ENCODE data around the gene UBA5. TPM values are rescaled to one million over a fixed set of nuclear protein-coding genes. Genes with fewer than 3 reads are reported as not detected.

Gene UBA5
- total RNA-seq, 4 donors from 2014 or later, result 44.8 to 53.1 (median 47.8) TPM

DNA sequence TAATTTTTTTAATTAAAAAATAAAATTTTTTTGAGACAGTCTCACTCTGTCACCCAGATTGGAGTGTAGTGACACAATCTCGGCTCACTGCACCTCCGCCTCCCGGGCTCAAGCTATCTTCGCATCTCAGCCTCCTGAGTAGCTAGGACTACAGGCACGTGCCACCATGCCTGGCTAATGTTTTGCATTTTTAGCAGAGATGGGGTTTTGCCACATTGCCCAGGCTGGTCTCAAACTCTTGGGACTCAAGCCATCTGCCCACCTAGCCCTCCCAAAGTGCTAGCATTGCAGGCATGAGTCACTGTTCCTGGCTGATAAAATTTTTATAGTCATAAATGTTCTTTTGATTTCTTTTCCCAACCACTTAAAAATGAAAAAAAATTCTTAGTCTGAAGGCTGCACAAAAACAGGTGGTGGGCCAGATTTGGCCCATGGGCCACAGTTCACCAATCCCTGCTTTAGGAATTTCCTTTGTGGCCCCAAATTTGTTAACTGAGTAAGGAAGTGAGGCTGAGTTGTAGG lies 9.2 kb downstream of the UBA5 start:
- Histone ChIP-seq H3K27ac (no peak overlapping the region), H3K36me3 (peaks cover 0 to 43% (median 0%) of the 10 kb centered on the region in 3 donors), H3K4me3 (no peak overlapping the region), H3K27me3 (no peaks in the 10 kb centered on the region), H3K9me3 (no peaks in the 10 kb centered on the region), H3K4me1 (no peaks in the 10 kb centered on the region)
- no peak for TF ChIP-seq POLR2A (IDR thresholded peaks at IDR 0.05)
- no peak for TF ChIP-seq CTCF (IDR thresholded peaks at IDR 0.05)
- DNase-seq, result no peak

- no peaks in the 10 kb centered on the region for H3K4me1 ChIP-seq
Measured at GRCh38 chr3:132675408-132675807, 15.3 kb downstream of the UBA5 start.

DNA sequence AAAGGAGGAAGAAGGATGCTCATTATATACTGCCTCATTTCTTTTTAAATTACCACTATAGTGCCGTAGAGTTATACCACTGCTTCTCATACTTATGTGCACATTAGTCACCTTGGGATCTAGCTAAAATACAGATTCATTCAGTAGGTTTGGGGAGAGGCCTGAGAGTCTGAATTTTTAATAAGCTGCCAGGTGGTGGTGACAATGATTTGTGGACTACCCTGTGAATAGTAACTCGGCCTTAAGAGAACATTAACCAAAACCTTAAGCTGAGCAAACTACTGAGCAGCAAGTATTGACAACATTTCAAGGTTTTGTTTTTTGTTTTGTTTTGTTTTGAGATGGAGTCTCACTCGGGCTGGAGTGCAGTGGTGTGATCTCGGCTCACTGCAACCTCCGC lies 19.8 kb downstream of the UBA5 start:
- no peaks in the 10 kb centered on the region for H3K9me3 ChIP-seq
- TF ChIP-seq CTCF (IDR thresholded peaks at IDR 0.05), result no peak
- no peak for TF ChIP-seq POLR2A (IDR thresholded peaks at IDR 0.05)
- H3K36me3 ChIP-seq, result peaks cover 0 to 84% (median 0%) of the 10 kb centered on the region in 3 donors
- DNase-seq, result no peak
- no peak overlapping the region for H3K4me3 ChIP-seq
- no peaks in the 10 kb centered on the region for H3K27me3 ChIP-seq
- no peaks in the 10 kb centered on the region for H3K4me1 ChIP-seq
- no peak overlapping the region for H3K27ac ChIP-seq

More at GRCh38 chr3:132675408-132675807, 15.3 kb downstream of the UBA5 start:
- no peak for DNase-seq
- Histone ChIP-seq H3K4me3 (no peak overlapping the region), H3K9me3 (no peaks in the 10 kb centered on the region), H3K27ac (no peak overlapping the region), H3K27me3 (no peaks in the 10 kb centered on the region), H3K36me3 (peaks cover 0 to 87% (median 0%) of the 10 kb centered on the region in 3 donors)
- TF ChIP-seq POLR2A (IDR thresholded peaks at IDR 0.05), result no peak
- no peak for TF ChIP-seq CTCF (IDR thresholded peaks at IDR 0.05)

GRCh38 chr3:132681421-132681820 lies 21.3 kb downstream of the UBA5 start:
- peaks cover 0 to 84% (median 0%) of the 10 kb centered on the region in 3 donors for H3K36me3 ChIP-seq
- no peak for TF ChIP-seq CTCF (IDR thresholded peaks at IDR 0.05)
- TF ChIP-seq POLR2A (IDR thresholded peaks at IDR 0.05), result no peak
- H3K9me3 ChIP-seq, result no peaks in the 10 kb centered on the region
- H3K4me3 ChIP-seq, result no peak overlapping the region
- no peaks in the 10 kb centered on the region for H3K27me3 ChIP-seq
- no peak for DNase-seq
- H3K27ac ChIP-seq, result no peak overlapping the region
- H3K4me1 ChIP-seq, result no peaks in the 10 kb centered on the region

- Histone ChIP-seq H3K4me1 (no peaks in the 10 kb centered on the region), H3K36me3 (peaks cover 0 to 83% (median 0%) of the 10 kb centered on the region in 3 donors), H3K27ac (no peak overlapping the region), H3K4me3 (no peak overlapping the region), H3K9me3 (no peaks in the 10 kb centered on the region), H3K27me3 (no peaks in the 10 kb centered on the region)
- TF ChIP-seq POLR2A (IDR thresholded peaks at IDR 0.05) (no peak), CTCF (IDR thresholded peaks at IDR 0.05) (no peak)
- no peak for DNase-seq
Measured at GRCh38 chr3:132682201-132682600, 22.1 kb downstream of the UBA5 start.

DNA sequence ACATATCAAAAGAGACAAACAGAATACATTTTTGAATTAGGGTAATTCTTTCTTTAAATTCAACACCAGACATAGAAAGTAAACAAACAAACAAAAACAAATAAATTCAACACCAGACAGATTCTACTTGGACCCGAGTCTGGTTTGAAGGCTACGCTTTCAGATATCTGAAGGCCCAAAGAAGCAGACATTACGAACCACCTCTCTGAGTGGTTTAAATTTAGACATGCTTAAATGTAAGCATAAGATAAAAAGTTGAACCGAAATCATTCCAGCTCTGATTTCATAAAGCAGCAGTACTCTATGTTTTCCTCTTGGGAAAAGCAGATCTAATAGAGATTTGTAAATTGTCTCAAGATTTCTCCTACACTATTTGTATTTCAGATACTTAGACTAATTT lies 29.9 kb downstream of the UBA5 start:
- Histone ChIP-seq H3K9me3 (no peaks in the 10 kb centered on the region), H3K27ac (no peak overlapping the region), H3K4me3 (no peak overlapping the region), H3K4me1 (no peaks in the 10 kb centered on the region), H3K27me3 (no peaks in the 10 kb centered on the region), H3K36me3 (peaks cover 0 to 85% (median 0%) of the 10 kb centered on the region in 3 donors)
- TF ChIP-seq CTCF (IDR thresholded peaks at IDR 0.05) (no peak), POLR2A (IDR thresholded peaks at IDR 0.05) (no peak)
- DNase-seq, result no peak

All from Peyer's patch (tissue), 4 donors.